Ishikawa (cell line): Measurements from ENCODE around the gene BABAM2.

Experiments
- CREB1 ChIP-seq: IDR thresholded peaks from 2 replicates; pipeline ENCODE4 v1.6.1; 2012; ENCODE audit warnings: low read depth
- EP300 ChIP-seq: IDR thresholded peaks from 2 replicates; pipeline ENCODE4 v1.6.1; 2012; ENCODE audit warnings: borderline replicate concordance
- TCF12 ChIP-seq: IDR thresholded peaks from 2 replicates; pipeline ENCODE4 v1.6.1; 2012; ENCODE audit warnings: low read depth
- ZBTB7A ChIP-seq: IDR thresholded peaks from 2 replicates; pipeline ENCODE4 v1.6.1; 2012; ENCODE audit warnings: low read depth
- TF ChIP-seq, protein P1 (sequence below): IDR thresholded peaks from 2 replicates; pipeline ENCODE4 v1.6.1; 2012; ENCODE audit warnings: low read depth, mild to moderate bottlenecking
- TF ChIP-seq, protein P2 (sequence below): IDR thresholded peaks from 2 replicates; pipeline ENCODE4 v1.6.1; 2012

DNA sequence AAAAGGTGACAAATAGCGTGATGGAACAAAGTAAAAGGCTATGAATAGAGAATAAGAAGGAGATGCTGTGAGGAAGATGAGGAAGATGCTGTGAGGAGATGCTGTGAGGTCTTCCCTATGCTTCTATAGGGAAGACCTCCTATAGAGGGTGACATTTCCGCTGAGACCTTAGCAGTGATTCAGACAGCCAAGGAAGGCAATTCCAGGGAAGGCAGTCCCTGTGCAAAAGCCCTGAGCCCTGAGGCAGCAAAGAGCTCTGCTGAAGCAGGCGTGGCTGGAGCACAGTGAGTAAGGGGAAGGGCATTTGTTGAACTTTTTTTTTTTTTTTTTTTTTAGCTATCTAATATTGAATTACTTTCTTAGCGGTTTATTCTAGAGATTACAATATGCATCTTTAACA lies 359.5 kb downstream of the BABAM2 start:
- TF ChIP-seq TCF12 (no peak), EP300 (no peak), ZBTB7A (no peak), CREB1 (no peak)
- TF ChIP-seq, protein P1, sequence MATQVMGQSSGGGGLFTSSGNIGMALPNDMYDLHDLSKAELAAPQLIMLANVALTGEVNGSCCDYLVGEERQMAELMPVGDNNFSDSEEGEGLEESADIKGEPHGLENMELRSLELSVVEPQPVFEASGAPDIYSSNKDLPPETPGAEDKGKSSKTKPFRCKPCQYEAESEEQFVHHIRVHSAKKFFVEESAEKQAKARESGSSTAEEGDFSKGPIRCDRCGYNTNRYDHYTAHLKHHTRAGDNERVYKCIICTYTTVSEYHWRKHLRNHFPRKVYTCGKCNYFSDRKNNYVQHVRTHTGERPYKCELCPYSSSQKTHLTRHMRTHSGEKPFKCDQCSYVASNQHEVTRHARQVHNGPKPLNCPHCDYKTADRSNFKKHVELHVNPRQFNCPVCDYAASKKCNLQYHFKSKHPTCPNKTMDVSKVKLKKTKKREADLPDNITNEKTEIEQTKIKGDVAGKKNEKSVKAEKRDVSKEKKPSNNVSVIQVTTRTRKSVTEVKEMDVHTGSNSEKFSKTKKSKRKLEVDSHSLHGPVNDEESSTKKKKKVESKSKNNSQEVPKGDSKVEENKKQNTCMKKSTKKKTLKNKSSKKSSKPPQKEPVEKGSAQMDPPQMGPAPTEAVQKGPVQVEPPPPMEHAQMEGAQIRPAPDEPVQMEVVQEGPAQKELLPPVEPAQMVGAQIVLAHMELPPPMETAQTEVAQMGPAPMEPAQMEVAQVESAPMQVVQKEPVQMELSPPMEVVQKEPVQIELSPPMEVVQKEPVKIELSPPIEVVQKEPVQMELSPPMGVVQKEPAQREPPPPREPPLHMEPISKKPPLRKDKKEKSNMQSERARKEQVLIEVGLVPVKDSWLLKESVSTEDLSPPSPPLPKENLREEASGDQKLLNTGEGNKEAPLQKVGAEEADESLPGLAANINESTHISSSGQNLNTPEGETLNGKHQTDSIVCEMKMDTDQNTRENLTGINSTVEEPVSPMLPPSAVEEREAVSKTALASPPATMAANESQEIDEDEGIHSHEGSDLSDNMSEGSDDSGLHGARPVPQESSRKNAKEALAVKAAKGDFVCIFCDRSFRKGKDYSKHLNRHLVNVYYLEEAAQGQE, result no peak
- TF ChIP-seq, protein P2, sequence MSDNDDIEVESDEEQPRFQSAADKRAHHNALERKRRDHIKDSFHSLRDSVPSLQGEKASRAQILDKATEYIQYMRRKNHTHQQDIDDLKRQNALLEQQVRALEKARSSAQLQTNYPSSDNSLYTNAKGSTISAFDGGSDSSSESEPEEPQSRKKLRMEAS, result no peak
